Measurements from ENCODE around the gene NAV1. TPM values are rescaled to one million over a fixed set of nuclear protein-coding genes. Genes with fewer than 3 reads are reported as not detected.

NAV1 gene
- polyA plus RNA-seq, 3 donors = 18.3 to 26.1 (median 20.6) TPM

GRCh38 chr1:201585901-201586300 is 47.0 kb downstream of the NAV1 start:
- no peak for DNase-seq

- DNase-seq = no peak
These were observed 47.9 kb downstream of the NAV1 start for GRCh38 chr1:201586806-201587205.

GRCh38 chr1:201587729-201588128 is 48.8 kb downstream of the NAV1 start:
- DNase-seq = no peak

Other genes with a start within 250 kb of the NAV1 start
- 10 to 100 TPM; 56.1 to 78.9 (median 66.1) TPM for gene TNNT2, start 161.4 kb upstream of the NAV1 start, polyA plus RNA-seq (ENCODE audit: insufficient read length in 3 of 3)
- gene LAD1, start 139.8 kb upstream of the NAV1 start, polyA plus RNA-seq (ENCODE audit: insufficient read length in 3 of 3) = 10 to 100 TPM; 30.0 to 34.6 (median 31.3) TPM
- gene TNNI1, start 117.4 kb upstream of the NAV1 start, polyA plus RNA-seq (ENCODE audit: insufficient read length in 3 of 3) = 10 to 100 TPM; 67.6 to 76.7 (median 76.5) TPM
- gene PHLDA3, start 69.9 kb upstream of the NAV1 start, polyA plus RNA-seq (ENCODE audit: insufficient read length in 3 of 3) = 10 to 100 TPM; 11.4 to 15.7 (median 12.7) TPM
- gene CSRP1, start 32.0 kb upstream of the NAV1 start, polyA plus RNA-seq (ENCODE audit: insufficient read length in 3 of 3) = 100 to 1,000 TPM; 125 to 137 (median 135) TPM